Prostate gland (tissue), 2 donors: Measurements from ENCODE around the gene EHD1. TPM values are rescaled to one million over a fixed set of nuclear protein-coding genes. Genes with fewer than 3 reads are reported as not detected.
A peak's percentile ranks its signal among the peaks of the same experiment; 100 is the strongest.

Experiments used
- DNase-seq: peaks from one replicate; pipeline ENCODE4 v3.0.0-alpha.2; 2019; ENCODE audit warnings: low spot score
- H3K27ac ChIP-seq, 2 donors: fragments of 200-600 bp; sonication (generic); 2 replicates each; pipeline ENCODE4 v1.5.1; 2017 to 2019
- H3K27me3 ChIP-seq: fragments of 200-600 bp; sonication (generic); replicated peaks from 2 replicates; pipeline ENCODE4 v1.5.1; 2019; ENCODE audit not compliant: insufficient read depth
- H3K36me3 ChIP-seq, 2 donors: fragments of 200-600 bp; sonication (generic); 1 replicate in 1 of 2; 2 replicates in 1 of 2; pipeline versions ENCODE4 v1.5.1 to v1.8.1; 2017 to 2019
- H3K4me1 ChIP-seq: fragments of 200-600 bp; sonication (generic); replicated peaks from 2 replicates; pipeline ENCODE4 v1.5.1; 2019
- H3K4me3 ChIP-seq, 2 donors: fragments of 200-600 bp; sonication (generic); 2 replicates each; pipeline ENCODE4 v1.5.1; 2017 to 2019
- H3K9me3 ChIP-seq: fragments of 200-600 bp; sonication (generic); 2 replicates; pipeline ENCODE4 v1.5.1; 2017
- CTCF ChIP-seq, 4 experiments: fragments of 200-600 bp in 2 of 4; fragments of 450-650 bp in 2 of 4; sonication (generic) in 2 of 4; IDR thresholded peaks; 1 replicate in 3 of 4; 2 replicates in 1 of 4; pipeline ENCODE4 v1.5.1; 2016 to 2019; ENCODE audit warnings: antibody characterized with exemption in 4 of 4, mild to moderate bottlenecking in 2 of 4, moderate library complexity in 2 of 4
- POLR2A ChIP-seq: fragments of 450-650 bp; IDR thresholded peaks from one replicate; pipeline ENCODE4 v1.6.1; 2016; ENCODE audit warnings: antibody characterized with exemption, mild to moderate bottlenecking
- POLR2AphosphoS5 ChIP-seq: sonication (generic); formaldehyde crosslinking; IDR thresholded peaks from one replicate; pipeline ENCODE4 v1.6.1; 2017; ENCODE audit warnings: antibody characterized with exemption
- WGBS: methylation state at CpG from one replicate; pipeline ENCODE4 v1.1.5; 2018; 5-methylcytosine and 5-hydroxymethylcytosine counted together
- intact Hi-C: fragments of 100-400 bp; cut with DNase I; formaldehyde crosslinking; loops from one replicate; pipeline ENCODE4 v1.14.2; 2022
- total RNA-seq, 2 donors: library from RNA; depleted of rRNA; stranded (reverse); fragments of >200 nt; gene quantifications; one replicate each; pipeline ENCODE4 v1.1.0, GENCODE V29; 2016

EHD1 gene
- total RNA-seq, result 100 to 1,000 TPM in 1 of 2 donors, 10 to 100 TPM in 1; 38.8 to 104 TPM

- Histone ChIP-seq H3K27ac (peak within 1 kb of the TSS; percentile 79 to 87), H3K36me3 (no peaks in the 10 kb centered on the region), H3K27me3 (no peaks in the 10 kb centered on the region), H3K4me1 (peaks cover 3% of the 10 kb centered on the region), H3K4me3 (peak within 1 kb of the TSS; percentile 58 to 60), H3K9me3 (no peaks in the 10 kb centered on the region)
- peak; percentile 99 for DNase-seq
- WGBS, result under 1% methylated on average over 46 of the region's 75 CpGs
- TF ChIP-seq POLR2AphosphoS5, result peak; percentile 90
- peak in 3 of 4 experiments; percentile 56 to 71 (median 58) for TF ChIP-seq CTCF (IDR thresholded peaks at IDR 0.05)
- peak; percentile 99 for TF ChIP-seq POLR2A
- intact Hi-C loops, result no loop called here
Measured at GRCh38 chr11:64878494-64879243, at the start of gene EHD1. Gene EHD1 (minus strand): TSS chr11:64878621. CDS start chr11:64878464, 157 bp downstream.

- TF ChIP-seq POLR2A (no peak), POLR2AphosphoS5 (no peak), CTCF (IDR thresholded peaks at IDR 0.05) (no peak)
- no peak for DNase-seq
- Histone ChIP-seq H3K9me3 (no peaks in the 10 kb centered on the region), H3K27ac (no peak overlapping the region), H3K27me3 (no peaks in the 10 kb centered on the region), H3K4me3 (no peak overlapping the region), H3K36me3 (peaks cover 0 to 8% of the 10 kb centered on the region in 2 donors), H3K4me1 (peaks cover 7% of the 10 kb centered on the region)
- 89% methylated on average over 21 of the region's 22 CpGs for WGBS
- intact Hi-C loops, result no loop called here
Measured at GRCh38 chr11:64926689-64927088, 48.3 kb upstream of the EHD1 start.

GRCh38 chr11:64925536-64926436 lies 47.4 kb upstream of the EHD1 start:
- H3K27ac ChIP-seq, result no peak overlapping the region
- 60% methylated on average over 19 of the region's 24 CpGs for WGBS
- H3K9me3 ChIP-seq, result no peaks in the 10 kb centered on the region
- no peak for DNase-seq
- intact Hi-C loops, result no loop called here
- no peaks in the 10 kb centered on the region for H3K27me3 ChIP-seq
- peaks cover 7% of the 10 kb centered on the region for H3K4me1 ChIP-seq
- peaks cover 0 to under 1% of the 10 kb centered on the region in 2 donors for H3K36me3 ChIP-seq
- TF ChIP-seq POLR2AphosphoS5 (no peak), POLR2A (no peak), CTCF (IDR thresholded peaks at IDR 0.05) (no peak)
- H3K4me3 ChIP-seq, result peak overlapping the region; percentile 97 to 98

- Histone ChIP-seq H3K27me3 (no peaks in the 10 kb centered on the region), H3K9me3 (no peaks in the 10 kb centered on the region), H3K4me1 (peaks cover 7% of the 10 kb centered on the region), H3K4me3 (peak overlapping the region; percentile 97 to 98), H3K36me3 (no peaks in the 10 kb centered on the region), H3K27ac (peak overlapping the region; percentile 91 to 96)
- intact Hi-C loops, result no loop called here
- DNase-seq, result no peak
- TF ChIP-seq POLR2A (no peak), POLR2AphosphoS5 (no peak), CTCF (IDR thresholded peaks at IDR 0.05) (no peak)
- WGBS, result 1% methylated on average over 24 of the region's 24 CpGs
Measured at GRCh38 chr11:64924910-64925284, 46.5 kb upstream of the EHD1 start.
